NCI-H345 treated with DMSO at 0.1 percent for 48 hours (cell line): Measurements from ENCODE around the gene FOXQ1.
"Not testable (repeated sequence)": the region's sequence is repeated elsewhere in the genome, so short reads cannot be mapped to it uniquely, and the experiment has no call there.

Source experiments
- DNase-seq: peaks from one replicate; lab custom pipeline; 2025; ENCODE audit not compliant: unreplicated experiment; lab: John Stamatoyannopoulos, UW

The FOXQ1 gene

DNA sequence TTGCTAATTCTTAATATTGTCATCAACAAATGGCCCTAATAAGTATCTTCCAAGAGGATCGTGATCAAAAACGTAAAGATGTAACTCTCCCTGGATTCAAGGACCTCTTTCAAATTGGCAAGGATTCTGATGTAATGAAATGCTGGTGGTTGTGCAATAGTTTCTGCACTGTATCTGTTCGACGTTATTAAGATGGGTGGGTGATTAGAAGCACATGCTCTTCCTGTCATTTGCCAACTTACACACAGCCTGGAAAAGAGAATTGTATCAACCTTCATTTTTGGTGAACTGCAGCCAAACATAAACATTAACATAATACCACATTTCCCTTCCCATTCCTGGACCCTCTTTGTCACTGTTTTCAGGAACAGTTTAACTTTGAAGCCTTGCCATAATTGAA, 9.8 kb downstream of the FOXQ1 start:
- DNase-seq = no peak

- no peak for DNase-seq
Observed at GRCh38 chr6:1322156-1322555, 10.3 kb downstream of the FOXQ1 start.

DNA sequence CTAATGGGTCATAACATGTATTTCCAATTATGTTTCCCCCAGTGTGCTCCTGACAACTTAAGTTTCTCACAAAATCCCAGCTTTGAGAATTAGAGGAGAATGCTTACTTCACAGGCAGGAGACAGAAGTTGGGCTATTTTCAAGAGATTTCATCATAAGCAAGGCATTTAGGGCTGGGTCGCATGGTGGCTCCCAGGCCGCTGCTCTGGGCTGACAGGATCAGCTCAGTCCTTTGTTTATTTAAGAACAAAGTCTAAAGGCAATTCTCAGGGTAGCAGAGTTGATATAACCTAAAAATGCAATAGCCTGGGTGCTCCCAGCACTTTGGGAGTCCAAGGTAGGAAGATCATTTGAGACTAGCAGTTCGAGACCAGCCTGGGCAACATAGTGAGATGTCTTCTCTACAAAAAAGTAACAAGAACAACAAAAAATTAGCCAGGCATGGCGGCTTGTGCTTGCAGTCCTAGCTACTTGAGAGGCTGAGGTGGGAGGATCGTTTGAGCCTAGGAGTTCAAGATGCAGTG, 10.9 kb downstream of the FOXQ1 start:
- no peak for DNase-seq

DNA sequence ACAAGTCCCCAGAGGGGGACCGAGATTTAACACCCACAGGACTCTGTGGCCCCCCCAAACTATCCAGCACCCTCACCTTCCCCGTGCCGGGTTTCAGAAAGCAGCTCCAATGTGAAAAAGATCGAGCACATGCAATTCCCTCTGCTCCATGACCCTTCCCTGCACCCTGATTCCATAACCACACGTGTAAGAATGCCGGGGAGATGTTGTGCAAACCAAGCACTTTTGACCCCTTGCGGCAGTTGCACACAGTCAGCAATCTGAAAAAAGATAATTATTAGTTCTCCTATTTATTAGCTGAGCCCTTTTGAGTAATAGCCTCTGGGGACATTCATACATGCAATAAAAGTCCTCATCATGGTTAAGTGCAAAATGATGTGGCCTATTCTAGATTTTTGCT, 13.0 kb downstream of the FOXQ1 start:
- DNase-seq = no peak

DNA sequence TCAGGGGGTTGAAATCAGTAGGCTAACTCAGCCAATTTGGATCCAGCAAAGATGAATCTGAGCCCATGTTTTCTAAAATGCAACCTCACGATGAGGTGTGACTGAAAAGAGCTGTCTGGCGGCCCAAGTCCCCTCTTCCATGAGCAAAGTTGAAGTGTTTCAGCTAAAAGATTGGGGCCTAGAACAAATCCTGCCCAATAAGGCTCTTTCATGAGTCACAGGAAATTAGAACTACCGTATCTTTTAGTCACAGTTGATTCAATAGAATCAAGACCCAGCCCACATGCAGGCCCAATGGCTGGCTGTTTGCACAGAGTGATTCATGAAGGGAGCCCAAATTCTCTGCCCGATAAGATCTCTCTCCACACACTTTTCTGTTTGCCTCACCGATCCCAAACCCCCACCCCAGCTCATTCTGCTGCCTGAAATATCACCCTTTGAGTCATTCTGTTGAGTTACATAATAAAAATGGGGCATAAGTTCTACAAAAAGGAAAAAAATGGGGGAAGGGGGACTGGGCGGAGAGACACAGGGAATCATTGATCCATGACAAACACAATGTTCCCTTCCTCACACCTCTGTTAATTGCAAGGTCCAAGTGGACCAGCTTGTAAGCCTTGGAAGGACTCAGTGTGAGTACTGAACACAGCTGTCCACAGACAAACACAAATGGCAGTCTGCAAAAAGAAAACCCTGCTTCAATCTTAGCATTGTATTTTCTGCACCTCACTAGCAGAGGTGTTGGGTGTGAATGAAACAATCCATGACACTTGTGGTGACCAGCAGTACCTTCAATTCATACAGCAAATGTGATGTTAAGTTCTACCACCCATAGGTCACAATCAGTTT, 13.8 kb downstream of the FOXQ1 start:
- no peak for DNase-seq

DNA sequence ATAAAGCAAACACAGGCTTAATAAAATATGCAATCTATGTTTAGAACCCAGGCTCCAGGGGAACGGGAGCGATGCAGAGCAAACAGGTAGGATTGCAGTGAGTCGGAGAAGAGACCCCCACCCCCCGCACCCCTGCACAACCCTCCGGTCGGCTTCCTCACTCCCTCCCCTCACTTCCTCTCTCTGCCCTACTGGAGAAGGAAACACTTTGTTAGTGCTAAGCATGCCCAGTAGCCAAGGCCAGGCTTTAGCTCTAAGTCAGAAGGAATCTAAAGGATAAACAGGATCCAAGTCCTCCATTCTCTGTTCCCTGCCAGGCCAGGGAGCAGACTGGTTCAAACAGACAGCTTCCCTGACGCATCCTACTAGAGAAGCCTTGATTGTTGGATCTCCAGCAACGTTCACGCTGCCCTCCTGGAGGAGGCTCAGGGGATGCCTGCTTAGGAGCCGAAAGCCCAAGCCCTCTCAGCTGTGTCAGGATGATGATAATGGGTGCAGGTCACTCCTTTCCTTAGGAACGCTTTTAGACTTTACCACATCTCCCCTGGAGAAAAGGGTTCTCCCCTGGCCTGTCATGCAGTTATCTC, 14.7 kb downstream of the FOXQ1 start:
- no peak for DNase-seq

DNA sequence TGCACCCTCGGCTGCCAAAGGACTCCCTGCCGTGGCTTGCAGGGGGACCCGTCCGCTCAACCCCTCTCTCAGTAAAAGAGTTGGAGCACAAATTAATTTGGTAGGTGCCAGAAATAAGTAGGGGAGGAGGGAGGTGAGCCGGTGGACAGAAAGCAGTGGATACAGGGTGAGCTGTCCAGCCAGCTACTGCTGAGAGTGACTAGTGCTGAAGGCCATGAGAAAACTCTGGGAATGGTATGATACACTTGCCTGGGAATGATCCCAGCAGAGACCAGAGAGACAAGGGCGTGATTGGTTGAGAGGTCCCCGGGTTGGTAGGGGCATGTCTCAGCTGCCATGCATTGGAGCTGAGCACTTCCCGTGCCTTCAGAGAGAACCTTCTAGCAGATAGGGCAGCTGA, 15.7 kb downstream of the FOXQ1 start:
- DNase-seq = no peak

DNA sequence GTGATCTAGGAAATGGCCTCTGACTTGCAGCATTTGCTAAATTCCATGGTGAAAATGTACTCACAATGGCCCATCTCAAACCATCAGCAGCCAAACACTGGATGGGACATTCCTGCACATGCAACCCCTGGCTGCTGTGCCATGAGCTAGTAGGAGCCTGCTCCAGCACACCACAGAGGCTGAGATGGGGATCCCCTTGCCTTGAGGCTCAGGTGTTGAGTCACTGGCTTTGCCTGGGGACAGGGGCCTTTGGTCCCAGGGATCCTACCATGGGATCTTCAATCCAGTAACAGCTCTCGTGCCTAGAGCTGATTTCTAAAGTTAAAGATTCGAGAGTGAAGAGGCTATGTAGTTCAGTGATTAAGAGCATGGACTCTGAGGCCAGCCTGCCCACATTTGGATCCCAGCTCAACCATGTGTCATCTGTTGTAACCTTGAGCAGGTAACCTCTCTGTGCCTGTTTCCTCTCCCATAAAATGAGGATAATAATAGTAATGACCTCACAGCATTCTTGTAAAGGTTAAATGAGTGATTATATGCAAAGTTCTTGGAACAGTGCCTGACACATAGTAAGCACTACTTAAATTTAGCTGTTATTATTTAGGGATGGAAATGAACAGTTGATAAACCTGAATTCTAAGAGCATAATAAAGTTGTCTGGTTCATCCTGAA, 16.4 kb downstream of the FOXQ1 start:
- no peak for DNase-seq

- no peak for DNase-seq
Observed at GRCh38 chr6:1329708-1330107, 17.8 kb downstream of the FOXQ1 start.

GRCh38 chr6:1334684-1335083, 22.8 kb downstream of the FOXQ1 start:
- DNase-seq = no peak

GRCh38 chr6:1335367-1336037, 23.6 kb downstream of the FOXQ1 start:
- DNase-seq = no peak

GRCh38 chr6:1336246-1336843, 24.4 kb downstream of the FOXQ1 start:
- DNase-seq = no peak

GRCh38 chr6:1337791-1338190, 25.9 kb downstream of the FOXQ1 start:
- no peak for DNase-seq

DNA sequence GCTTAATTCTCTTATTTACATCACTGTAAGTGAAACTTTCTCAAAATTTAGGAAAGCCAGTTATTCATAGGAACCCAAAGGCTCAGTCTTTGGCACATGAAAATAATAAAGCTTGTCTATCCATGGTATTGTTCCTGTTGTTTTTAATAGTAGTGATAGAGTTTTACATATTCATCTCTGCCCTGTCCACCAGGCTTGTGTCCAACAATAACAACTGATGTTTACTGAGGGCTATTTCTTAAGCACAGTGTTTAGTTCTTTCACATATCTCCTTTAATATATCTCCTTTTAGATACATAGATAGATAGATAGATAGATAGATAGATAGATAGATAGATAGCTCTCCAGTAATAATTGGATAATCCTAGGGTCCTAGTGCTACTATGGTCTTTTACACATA, 34.2 kb downstream of the FOXQ1 start:
- no peak for DNase-seq

DNA sequence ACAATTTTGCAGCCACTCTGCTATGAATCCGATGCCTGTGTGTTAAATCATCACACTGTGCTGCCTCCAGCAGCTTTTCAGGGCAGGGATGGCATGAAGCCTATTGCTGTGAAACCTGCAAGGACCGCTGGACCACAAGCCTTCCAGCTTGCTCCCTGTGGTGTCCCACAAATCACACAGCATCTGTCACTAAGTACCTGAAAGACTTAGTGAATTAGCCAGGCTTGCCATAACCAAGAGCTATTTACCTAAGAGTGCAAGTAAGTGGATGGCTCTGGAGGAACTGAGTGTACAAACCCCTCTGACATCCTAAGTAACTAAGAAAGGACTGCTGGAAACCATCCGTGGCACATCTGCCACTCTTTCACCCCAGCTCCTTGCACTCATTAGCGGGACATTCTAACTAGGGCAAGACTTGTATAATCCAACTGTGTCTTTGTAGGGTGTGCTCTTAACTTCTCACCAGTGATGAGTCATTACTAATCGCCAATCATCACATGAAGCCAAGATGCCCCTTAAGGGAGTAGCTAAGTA, 34.7 kb downstream of the FOXQ1 start:
- no peak for DNase-seq

DNA sequence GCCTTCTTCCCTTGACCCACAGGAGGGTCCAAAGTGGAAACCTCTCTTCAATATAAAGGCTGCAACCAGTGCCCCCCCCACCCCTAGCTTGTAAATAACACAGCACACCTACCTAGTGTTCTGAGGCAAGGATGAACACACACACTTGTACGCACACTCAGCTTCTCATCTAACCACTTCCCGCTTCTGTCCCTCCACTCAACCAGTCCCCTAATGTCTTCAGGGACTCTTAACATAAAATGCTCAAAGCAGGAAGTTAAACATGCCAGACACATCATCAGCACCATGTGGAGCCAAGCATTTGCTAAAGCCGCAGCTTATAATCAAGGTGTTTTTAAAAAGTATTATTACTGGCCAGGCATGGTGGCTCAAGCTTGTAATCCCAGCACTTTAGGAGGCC, 35.3 kb downstream of the FOXQ1 start:
- no peak for DNase-seq

DNA sequence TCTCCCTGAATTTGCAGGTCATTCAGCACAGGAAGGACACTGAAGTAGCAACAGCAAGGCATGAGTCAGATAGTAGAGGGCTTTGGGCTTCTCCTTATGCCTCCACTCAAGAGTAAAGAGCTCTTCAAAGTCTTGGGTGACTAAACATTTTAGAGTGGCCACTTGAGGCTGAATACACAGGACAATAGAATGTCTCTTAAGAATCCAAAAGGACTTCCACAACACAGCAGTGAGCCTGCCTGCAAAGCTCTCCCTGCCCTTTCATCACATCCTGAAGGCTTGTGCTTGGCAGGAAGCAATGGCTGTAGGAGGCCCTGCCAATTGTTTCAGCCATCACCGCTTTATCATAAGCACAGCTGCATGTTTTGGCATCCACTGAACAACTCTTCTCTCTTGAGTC, 36.8 kb downstream of the FOXQ1 start:
- no peak for DNase-seq

DNA sequence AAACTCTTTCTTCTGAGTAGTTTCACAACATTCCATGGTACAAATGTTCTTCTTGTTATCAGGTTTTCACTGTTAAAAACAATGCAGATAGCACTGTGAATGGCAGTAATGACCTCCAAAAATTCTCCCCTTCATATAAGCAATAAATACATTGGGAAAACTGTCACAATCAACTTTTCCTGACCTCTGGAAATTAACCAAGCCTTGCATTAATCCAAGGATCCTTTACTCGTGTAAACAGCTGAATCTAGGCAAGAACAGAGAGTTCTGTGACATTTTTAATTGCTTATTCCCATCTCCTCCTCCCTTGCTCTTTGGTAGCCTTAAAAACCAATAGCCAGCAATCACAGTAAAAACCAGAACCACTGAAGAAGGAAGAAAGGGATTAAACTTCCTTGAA, 37.8 kb downstream of the FOXQ1 start:
- DNase-seq = no peak

GRCh38 chr6:1351381-1352008, 39.6 kb downstream of the FOXQ1 start:
- no peak for DNase-seq

GRCh38 chr6:1355068-1355467, 43.2 kb downstream of the FOXQ1 start:
- DNase-seq = not testable (repeated sequence)
